GM20431 (cell line): ENCODE results near the gene METTL6.
"Not testable (repeated sequence)": the region's sequence is repeated elsewhere in the genome, so short reads cannot be mapped to it uniquely, and the experiment has no call there.

ENCODE experiments used
- in situ Hi-C: fragments of 300-500 bp; cut with MseI, MboI; formaldehyde crosslinking; loops from one replicate; pipeline ENCODE4 v1.15.0; 2020; ENCODE audit warnings: low sequenced_read_pairs; ENCODE audit not compliant: unreplicated experiment

The METTL6 gene

DNA sequence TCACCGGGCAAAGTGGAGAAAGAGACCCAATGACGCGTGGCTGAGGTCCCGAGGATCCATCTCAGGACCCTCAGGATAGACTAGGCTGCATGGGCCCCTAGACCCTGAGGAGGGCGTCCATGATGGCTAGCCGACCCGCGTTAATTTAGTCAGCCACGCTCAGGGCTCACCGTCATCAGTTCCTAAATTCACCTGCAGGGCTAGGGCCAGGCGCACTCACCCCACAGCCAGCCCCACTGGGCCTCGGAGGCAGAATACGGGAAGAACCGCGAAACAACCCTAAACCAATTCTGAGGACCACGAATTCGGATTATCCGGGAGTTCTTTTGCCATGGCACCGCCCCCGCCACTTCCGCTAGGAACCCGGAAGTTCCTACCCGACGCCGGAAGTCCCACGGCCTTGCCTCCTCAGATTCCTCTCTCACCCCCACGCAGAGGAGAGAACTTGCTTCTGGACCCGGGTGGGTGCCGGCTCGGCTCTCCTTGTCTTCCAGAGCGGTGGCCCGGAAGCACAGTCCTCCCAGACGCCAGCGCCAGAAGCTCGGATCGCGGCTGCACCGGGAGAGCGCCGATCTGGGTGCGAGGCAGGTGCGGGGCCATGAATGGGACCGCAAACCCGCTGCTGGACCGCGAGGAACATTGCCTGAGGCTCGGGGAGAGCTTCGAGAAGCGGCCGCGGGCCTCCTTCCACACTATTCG is at the start of gene METTL6, which contains the start of gene EAF1:
METTL6 (minus strand) TSS at position 363 of the 699 bp plus-strand sequence. CDS start 1,033 bp downstream, outside the sequence.
EAF1 (plus strand) TSS at position 417 of the 699 bp plus-strand sequence; CDS start at position 599, 182 bp downstream.
- in situ Hi-C loops: no loop called here

- in situ Hi-C loops: no loop called here
These were observed 49.0 kb upstream of the METTL6 start for GRCh38 chr3:15476378-15476777.

- in situ Hi-C loops: no loop called here
These were observed 47.8 kb upstream of the METTL6 start for GRCh38 chr3:15475161-15475560.

DNA sequence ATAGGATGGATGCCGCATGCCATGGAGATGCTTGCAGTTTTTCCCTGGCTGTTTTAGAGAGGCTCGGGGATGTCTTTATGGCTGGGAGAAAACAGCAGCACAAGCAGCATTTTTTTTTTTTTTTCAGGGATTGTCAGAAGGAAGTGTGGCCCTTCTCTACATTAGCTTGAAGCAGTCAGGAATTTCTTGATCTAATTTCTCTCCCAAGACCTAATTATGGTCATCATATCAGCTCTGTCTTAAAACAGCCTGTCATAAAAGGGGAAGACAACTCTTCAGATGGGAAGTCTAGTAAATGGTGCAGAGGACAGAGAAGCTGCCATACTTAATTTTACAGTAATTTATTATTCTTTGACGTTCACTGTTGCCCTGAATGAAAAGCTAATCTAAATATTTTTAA is 44.5 kb upstream of the METTL6 start:
- in situ Hi-C loops: no loop called here

DNA sequence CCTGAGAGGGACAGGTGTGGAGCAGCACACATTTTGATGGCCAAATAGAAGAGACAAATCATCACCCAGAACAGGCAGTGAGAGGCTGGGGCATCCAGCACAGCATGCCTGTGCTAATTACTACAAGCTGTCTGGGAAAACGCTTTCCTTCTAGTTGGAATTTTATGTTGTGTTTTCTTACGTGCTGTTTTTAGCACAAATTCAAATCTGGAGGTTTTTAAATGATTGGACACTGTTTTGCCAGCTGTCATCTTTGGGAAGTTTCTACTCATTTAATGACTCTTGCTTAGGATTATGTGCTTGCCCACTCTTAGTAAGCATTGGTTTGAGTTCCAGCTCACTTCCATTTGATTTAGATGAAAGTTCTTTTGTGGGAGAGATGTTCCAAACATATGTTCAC is 43.5 kb upstream of the METTL6 start:
- in situ Hi-C loops: no loop called here

DNA sequence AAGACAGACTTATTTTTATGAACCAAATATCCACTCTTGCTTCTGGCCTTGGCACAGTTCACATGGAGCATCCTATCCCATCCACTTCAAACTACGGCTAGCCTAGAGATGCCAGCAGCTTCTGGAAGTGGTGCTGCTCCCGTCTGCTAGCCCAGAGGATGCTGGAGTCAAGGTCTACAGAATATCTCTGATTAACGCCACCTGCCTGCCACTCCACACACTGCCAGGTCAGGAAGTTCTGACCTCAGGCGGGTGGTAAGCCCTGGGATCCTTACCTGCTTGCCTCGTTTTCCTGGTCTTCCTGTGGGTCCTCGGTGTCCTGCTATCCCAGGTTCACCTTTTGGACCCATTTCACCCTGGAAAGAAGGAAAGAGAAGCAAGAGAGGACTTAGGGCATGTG is 42.9 kb upstream of the METTL6 start:
- in situ Hi-C loops: no loop called here

DNA sequence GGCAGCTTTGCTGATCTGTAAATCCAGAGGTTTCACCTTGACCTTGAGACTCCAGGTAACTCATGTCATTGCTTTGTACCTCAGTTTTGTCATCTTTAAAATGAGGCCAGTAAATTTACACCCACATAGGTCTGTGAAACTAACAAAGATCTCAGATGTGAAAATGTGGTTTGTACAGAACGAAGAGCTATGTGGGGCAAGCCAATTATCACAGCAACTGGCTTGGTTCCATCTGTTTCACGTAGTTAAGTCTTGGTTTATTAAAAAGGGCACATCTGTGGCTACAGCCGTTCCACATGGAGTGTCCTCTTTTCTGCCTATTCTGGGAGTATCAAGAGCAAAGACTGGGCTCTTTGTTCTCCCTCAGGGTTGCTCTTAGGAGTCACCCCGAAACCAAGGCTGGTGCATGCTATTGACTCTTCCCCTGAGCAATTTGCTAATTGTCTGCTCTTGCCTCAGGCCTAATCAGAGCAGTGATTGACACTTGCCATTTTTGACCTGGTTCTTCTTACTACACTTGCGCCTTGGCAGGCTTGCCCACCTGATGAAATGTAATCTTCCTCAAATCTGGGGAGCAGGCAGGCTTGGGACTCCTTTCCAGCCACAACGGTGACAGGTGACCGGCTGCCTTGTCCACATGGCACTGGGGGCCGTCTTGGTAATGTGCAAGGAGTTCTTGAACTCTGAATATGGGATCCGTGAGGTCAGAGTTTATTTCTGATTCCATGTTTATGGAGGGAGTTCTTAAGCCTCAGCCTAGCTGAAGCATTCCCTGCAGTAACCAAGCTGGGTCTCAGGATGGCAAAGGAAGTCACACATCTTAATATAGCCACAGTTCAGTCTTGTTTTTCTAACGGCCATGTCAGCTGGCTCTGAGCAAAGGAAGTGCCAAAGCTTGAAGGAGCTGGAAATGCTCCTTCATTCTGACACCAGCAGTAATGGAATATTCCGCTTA is 40.2 kb upstream of the METTL6 start:
- in situ Hi-C loops: no loop called here

- in situ Hi-C loops: no loop called here
These were observed 38.7 kb upstream of the METTL6 start for GRCh38 chr3:15465876-15466585.

GRCh38 chr3:15462451-15462850 is 35.1 kb upstream of the METTL6 start:
- in situ Hi-C loops: no loop called here

- in situ Hi-C loops: no loop called here
These were observed 33.7 kb upstream of the METTL6 start for GRCh38 chr3:15460891-15461531.

DNA sequence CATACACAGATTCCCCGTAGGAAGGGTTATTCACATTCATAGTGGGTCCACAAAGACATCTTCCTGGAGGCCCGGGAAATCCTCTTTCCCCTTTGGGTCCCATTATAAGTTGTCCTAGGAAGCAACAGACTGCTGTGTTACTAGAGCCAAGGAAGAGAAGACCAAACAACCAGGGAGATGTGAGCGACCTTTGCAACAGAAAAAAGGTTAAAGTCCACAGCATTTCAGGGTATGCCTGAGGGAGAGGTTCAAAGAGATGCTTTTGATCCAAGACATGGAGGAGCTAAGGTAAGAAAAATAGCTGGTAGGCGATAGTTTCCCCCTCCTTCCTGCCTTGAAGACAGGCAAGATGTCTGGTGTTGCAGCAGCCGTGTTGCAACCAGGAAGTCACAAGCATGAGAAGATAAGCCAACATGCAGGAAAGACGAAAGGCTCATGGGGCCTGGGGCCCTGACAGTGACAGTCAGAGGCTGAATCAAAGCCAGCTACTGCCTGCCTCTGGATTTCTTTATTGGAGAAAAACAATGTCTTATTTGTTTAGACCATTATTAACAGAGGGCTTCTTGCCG is 31.0 kb upstream of the METTL6 start:
- in situ Hi-C loops: no loop called here

DNA sequence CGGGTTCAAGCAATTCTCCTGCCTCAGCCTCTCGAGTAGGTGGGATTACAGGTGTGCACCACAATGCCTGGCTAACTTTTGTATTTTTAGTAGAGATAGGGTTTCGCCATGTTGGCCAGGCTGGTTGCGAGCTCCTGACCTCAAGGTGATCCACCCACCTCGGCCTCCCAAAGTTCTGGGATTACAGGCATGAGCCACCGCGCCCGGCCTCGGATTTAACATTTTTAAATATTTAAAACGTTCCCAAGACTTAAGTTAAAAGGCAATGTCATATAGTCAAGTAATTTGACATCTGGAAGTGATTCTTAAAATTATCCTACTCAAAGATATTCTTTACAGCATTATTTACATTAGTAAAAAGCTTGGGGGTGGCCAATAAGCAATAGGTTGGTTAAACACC is 29.6 kb upstream of the METTL6 start:
- in situ Hi-C loops: not testable (repeated sequence)

- in situ Hi-C loops: no loop called here
These were observed 29.0 kb upstream of the METTL6 start for GRCh38 chr3:15456321-15456720.

DNA sequence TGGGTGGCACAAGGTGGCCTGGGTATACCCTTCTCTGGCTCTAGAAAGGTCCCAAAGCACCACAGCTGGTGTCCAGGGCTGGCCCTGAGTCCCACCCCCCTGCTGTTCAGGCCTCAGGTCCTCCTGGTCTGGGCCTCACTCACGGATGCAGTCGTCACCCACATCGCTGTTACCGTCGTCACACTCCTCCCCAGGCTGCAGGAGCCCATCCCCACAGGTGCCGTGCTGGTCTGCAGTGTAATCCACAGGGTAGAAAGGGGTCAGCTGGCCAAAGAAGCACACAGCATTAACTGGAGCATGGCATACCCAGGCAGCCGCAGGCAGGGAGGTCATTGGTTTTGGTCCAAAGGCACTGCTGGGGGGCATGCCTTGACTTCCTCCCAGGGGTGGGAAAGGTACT is 28.4 kb upstream of the METTL6 start:
- in situ Hi-C loops: no loop called here

DNA sequence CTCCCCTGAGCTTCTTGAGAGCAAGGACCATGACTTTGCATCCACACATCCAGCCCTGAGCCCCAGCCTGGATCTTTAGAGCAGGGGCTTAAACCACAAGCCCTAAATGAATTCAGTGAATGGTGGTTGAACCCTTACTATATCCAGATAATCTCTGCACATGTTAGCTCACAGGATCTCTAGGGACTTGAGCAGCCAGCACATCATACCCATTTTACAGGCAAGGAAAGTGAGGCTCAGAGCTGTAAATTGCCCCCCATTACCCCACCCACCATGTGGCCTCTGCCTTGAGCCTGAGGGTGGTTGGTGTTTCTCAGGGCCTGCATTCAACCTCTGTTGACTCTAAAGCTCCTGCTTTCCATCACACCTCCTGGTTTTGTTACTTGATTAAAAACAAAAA is 27.6 kb upstream of the METTL6 start:
- in situ Hi-C loops: no loop called here

- in situ Hi-C loops: no loop called here
These were observed 26.8 kb upstream of the METTL6 start for GRCh38 chr3:15453991-15454625.

- in situ Hi-C loops: no loop called here
These were observed 26.2 kb upstream of the METTL6 start for GRCh38 chr3:15453501-15453900.

DNA sequence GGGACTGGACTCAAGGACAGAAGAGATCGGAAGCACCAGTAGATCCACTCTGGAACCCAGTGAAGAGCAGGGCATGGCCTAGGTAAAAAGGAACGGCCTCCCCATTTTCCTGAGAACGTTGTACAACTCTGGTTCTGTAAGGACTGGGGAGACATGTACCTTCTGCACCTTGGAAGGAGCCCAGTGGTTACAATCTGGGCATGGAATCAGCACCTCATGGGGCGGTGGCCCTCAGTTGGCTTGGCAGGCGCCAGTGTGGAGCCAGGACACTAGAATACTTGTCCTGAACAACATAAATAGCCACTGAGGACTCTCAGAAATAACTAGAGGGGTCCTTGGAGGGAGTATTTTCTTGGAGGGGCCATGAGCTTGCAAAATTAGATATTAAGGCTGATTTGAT is 25.6 kb upstream of the METTL6 start:
- in situ Hi-C loops: no loop called here

DNA sequence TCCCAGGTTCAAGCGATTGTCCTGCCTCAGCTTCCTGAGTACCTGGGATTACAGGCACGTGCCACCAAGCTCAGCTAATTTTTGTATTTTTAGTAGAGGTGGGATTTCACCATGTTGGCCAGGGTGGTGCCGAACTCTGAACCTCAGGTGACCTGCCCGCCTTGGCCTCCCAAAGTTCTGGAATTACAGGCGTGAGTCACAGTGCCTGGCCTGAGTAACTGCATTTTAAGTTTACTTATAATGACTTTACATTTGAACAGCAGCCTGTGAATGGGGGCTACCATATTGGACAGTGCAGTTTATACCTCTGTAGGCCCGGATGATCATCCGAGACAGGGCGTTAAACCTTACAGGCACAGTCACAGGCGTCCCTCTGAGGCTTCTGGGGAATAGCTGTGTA is 24.8 kb upstream of the METTL6 start:
- in situ Hi-C loops: no loop called here
